ENCODE measurements around the gene FAM13A. TPM values are rescaled to one million over a fixed set of nuclear protein-coding genes. Genes with fewer than 3 reads are reported as not detected.

The FAM13A gene
- 0.67 and 1.1 TPM in 2 replicates for polyA plus RNA-seq (2012; rRNA removed)
- 0.75 and 0.76 TPM in 2 replicates for polyA plus RNA-seq (2012; cell fraction: cytosol; rRNA removed)
- 1.8 and 2.2 TPM in 2 replicates for polyA plus RNA-seq (2012; cell fraction: nucleus; rRNA removed)

DNA sequence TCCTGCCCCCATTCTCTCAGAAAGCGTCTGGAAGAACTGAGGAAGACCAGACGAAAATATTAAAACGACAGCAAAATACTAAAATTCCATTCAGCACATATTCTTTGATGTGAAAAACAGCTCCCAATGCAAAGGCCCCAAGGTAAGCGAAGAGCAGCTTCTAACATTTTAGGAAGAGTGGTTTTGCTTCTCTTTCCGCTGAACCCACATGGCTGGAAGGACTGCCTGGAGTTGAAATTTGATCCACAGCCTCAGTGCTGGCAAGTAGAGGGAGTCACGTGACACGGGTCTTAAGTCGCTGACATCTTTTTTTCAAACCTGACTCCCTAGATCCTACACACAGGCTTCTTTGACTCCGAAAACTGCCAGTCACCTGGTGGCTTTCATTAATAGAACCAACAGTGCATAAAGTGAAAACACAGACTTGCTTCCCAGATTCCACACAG lies at the start of gene FAM13A:
Gene FAM13A, minus strand, starts transcription at position 233 of the 446 bp plus-strand sequence. Its CDS starts 221 bp downstream, at position 12.
- H4K20me1 ChIP-seq (ENCODE audit: insufficient read depth) = no peaks in the 10 kb centered on the region
- no peak within 1 kb of the TSS for H3K27ac ChIP-seq (ENCODE audit: low read depth in 2 of 2, low read length in 1 of 2)
- 63% methylated on average over 9 of the region's 9 CpGs for WGBS (ENCODE audit: low lambda C conversion rate)
- TF ChIP-seq MXI1 (IDR thresholded peaks at IDR 0.05; ENCODE audit: low read depth, low read length) (peak; percentile 37; the same call in 1 of the 2 replicates), USF1 (IDR thresholded peaks at IDR 0.05; ENCODE audit: borderline replicate concordance, low read depth) (peak; percentile 38; the same call in 1 of the 2 replicates), SMC3 (IDR thresholded peaks at IDR 0.05; ENCODE audit: low read depth, low read length) (no peak)
- H3K36me3 ChIP-seq (replicated peaks in 1 of 2; ENCODE audit: control insufficient read depth in 1 of 2, insufficient read depth in 2 of 2, low read length in 1 of 2) = no peaks in the 10 kb centered on the region
- no peaks in the 10 kb centered on the region for H3K9me2 ChIP-seq
- no peaks in the 10 kb centered on the region for H3K27me3 ChIP-seq (ENCODE audit: insufficient read depth)
- H3K9me3 ChIP-seq = no peaks in the 10 kb centered on the region
- no peak within 1 kb of the TSS for H2AFZ ChIP-seq (ENCODE audit: low read depth)
- no peak within 1 kb of the TSS for H3K9ac ChIP-seq
- no peaks in the 10 kb centered on the region for H3K4me1 ChIP-seq (ENCODE audit: control insufficient read depth in 1 of 2, insufficient read depth in 2 of 2, low read depth in 1 of 2, low read length in 1 of 2)
- peak within 1 kb of the TSS in 1 of 2 experiments; percentile 12; a peak in 1 of 4 replicates for H3K4me3 ChIP-seq (ENCODE audit: low read depth in 2 of 2, low read length in 1 of 2)
- H3F3A ChIP-seq (replicated peaks; ENCODE audit: insufficient read depth) = no peaks in the 10 kb centered on the region
- DNase-seq = no peak
- POLR2A ChIA-PET = no interaction called here
- no peaks in the 10 kb centered on the region for H3K79me2 ChIP-seq (ENCODE audit: insufficient read depth)
- H3K4me2 ChIP-seq = no peak within 1 kb of the TSS
- CTCF ChIA-PET = interaction anchor here (0.9 to 1.3 kb wide), 4 partner anchors 11 to 54 kb away, joined by 3 to 4 read pairs (median 3); no protein-coding TSS in a partner anchor

DNA sequence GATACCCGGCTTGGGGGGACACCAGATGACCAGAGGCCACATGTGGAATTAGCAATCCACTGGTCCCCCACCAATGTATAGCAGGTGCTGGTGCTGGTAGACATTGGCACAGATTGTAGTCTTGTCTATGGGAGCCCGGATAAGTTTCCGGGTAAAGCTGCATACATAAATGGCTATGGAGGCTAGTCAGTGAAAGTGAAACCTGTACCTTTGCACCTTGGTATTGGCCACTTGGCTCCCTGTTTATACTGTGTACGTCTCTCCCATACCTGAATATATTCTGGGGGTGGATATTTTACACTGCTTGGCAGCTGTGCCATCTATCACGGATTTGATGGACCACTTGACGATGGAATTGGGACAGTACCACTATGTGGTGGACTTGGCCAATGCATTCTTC lies 48.7 kb upstream of the FAM13A start:
- DNase-seq = no peak
- no peaks in the 10 kb centered on the region for H3K36me3 ChIP-seq (replicated peaks in 1 of 2; ENCODE audit: control insufficient read depth in 1 of 2, insufficient read depth in 2 of 2, low read length in 1 of 2)
- H3K4me1 ChIP-seq (ENCODE audit: control insufficient read depth in 1 of 2, insufficient read depth in 2 of 2, low read depth in 1 of 2, low read length in 1 of 2) = peaks cover 0 to 4% of the 10 kb centered on the region in 2 experiments; a peak in 1 of 4 replicates
- no peak overlapping the region for H3K9ac ChIP-seq
- 72% methylated on average over 4 of the region's 6 CpGs for WGBS (ENCODE audit: low lambda C conversion rate)
- CTCF ChIA-PET = no interaction called here
- POLR2A ChIA-PET = no interaction called here
- H4K20me1 ChIP-seq (ENCODE audit: insufficient read depth) = no peaks in the 10 kb centered on the region
- H3K27me3 ChIP-seq (ENCODE audit: insufficient read depth) = peaks cover 18% of the 10 kb centered on the region; the same call in 1 of the 2 replicates
- H3K9me2 ChIP-seq = no peaks in the 10 kb centered on the region
- H3F3A ChIP-seq (replicated peaks; ENCODE audit: insufficient read depth) = no peaks in the 10 kb centered on the region
- H3K4me3 ChIP-seq (ENCODE audit: low read depth in 2 of 2, low read length in 1 of 2) = no peak overlapping the region
- no peak overlapping the region for H3K27ac ChIP-seq (ENCODE audit: low read depth in 2 of 2, low read length in 1 of 2)
- no peak overlapping the region for H2AFZ ChIP-seq (ENCODE audit: low read depth)
- TF ChIP-seq YY1 (IDR thresholded peaks at IDR 0.05; ENCODE audit: low read depth) (no peak), CHD2 (IDR thresholded peaks at IDR 0.05; ENCODE audit: low read length, partially characterized antibody) (no peak), EP300 (IDR thresholded peaks at IDR 0.05; ENCODE audit: borderline replicate concordance in 1 of 2, low read depth in 1 of 2, low read length in 1 of 2) (no peak), ELF1 (IDR thresholded peaks at IDR 0.05) (no peak)
- no peak overlapping the region for H3K4me2 ChIP-seq
- no peaks in the 10 kb centered on the region for H3K79me2 ChIP-seq (ENCODE audit: insufficient read depth)
- no peaks in the 10 kb centered on the region for H3K9me3 ChIP-seq

DNA sequence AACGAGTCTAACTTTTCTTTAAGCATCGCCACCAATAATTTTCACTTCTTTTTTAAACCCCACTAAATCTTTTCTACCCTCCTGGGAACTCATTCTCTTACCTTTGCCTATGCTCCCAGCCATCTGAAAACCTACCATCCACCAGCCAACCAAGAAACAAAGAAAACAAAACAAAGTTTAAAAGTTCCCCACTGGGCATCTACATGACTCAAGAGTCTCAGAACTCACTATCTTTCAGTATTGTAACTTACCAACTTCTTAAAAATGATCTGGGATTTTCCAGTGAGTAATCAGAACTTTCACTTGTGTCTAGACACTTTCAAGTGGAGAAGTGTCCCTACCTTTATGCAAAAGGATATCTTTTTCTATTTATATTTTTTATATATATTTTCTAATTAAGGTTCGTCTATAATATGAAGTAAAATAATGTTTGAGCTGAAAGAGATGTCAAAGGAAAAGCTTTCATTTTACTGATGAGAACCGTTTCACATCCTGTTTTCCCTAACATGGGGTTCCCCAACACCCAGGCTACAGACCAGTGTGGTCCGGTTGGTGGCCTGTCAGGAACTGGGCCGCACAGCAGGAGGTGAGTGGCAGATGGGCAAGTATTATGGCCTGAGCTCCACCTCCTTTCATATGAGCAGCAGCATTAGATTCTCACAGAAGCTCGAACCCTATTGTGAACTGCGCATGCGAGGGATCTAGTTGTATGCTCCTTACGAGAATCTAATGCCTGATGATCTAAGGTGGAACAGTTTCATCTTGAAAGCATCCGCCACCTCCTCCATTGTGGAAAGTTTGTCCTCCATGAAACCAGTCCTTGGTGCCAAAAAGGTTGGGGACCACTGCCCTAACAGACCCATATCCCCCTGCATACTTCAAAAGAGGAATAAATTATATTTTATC lies 44.5 kb upstream of the FAM13A start:
- TF ChIP-seq RFX5 (IDR thresholded peaks at IDR 0.05; ENCODE audit: low read length) (no peak), RCOR1 (IDR thresholded peaks at IDR 0.05; ENCODE audit: low read length) (no peak), FOXJ3 (CRISPR knock-in tag; IDR thresholded peaks at IDR 0.05) (no peak), USF2 (IDR thresholded peaks at IDR 0.05; ENCODE audit: borderline replicate concordance, low read depth, low read length) (no peak), NRF1 (IDR thresholded peaks at IDR 0.05; ENCODE audit: low read depth, low read length) (no peak), MEF2A (IDR thresholded peaks at IDR 0.05; ENCODE audit: borderline replicate concordance, low read depth) (no peak), EP300 (IDR thresholded peaks at IDR 0.05; ENCODE audit: borderline replicate concordance in 1 of 2, low read depth in 1 of 2, low read length in 1 of 2) (no peak), CHD2 (IDR thresholded peaks at IDR 0.05; ENCODE audit: low read length, partially characterized antibody) (no peak), SIN3A (IDR thresholded peaks at IDR 0.05; ENCODE audit: borderline replicate concordance, low read depth, low read length) (no peak), MAX (IDR thresholded peaks at IDR 0.05; ENCODE audit: low read depth) (no peak)
- Histone ChIP-seq H3K9me2 (no peaks in the 10 kb centered on the region), H3K4me3 (ENCODE audit: low read depth in 2 of 2, low read length in 1 of 2) (no peak overlapping the region), H4K20me1 (ENCODE audit: insufficient read depth) (no peaks in the 10 kb centered on the region), H3K79me2 (ENCODE audit: insufficient read depth) (no peaks in the 10 kb centered on the region), H3F3A (replicated peaks; ENCODE audit: insufficient read depth) (no peaks in the 10 kb centered on the region), H2AFZ (ENCODE audit: low read depth) (no peak overlapping the region), H3K27me3 (ENCODE audit: insufficient read depth) (no peaks in the 10 kb centered on the region; the same call in 1 of the 2 replicates), H3K9me3 (no peaks in the 10 kb centered on the region), H3K4me1 (ENCODE audit: control insufficient read depth in 1 of 2, insufficient read depth in 2 of 2, low read depth in 1 of 2, low read length in 1 of 2) (no peaks in the 10 kb centered on the region), H3K36me3 (replicated peaks in 1 of 2; ENCODE audit: control insufficient read depth in 1 of 2, insufficient read depth in 2 of 2, low read length in 1 of 2) (no peaks in the 10 kb centered on the region), H3K4me2 (no peak overlapping the region), H3K9ac (no peak overlapping the region), H3K27ac (ENCODE audit: low read depth in 2 of 2, low read length in 1 of 2) (no peak overlapping the region)
- ChIA-PET CTCF (no interaction called here), POLR2A (no interaction called here)
- WGBS (ENCODE audit: low lambda C conversion rate) = 72% methylated on average over 11 of the region's 11 CpGs
- no peak for DNase-seq
